Measurements from ENCODE around the gene PCDH9. TPM values are rescaled to one million over a fixed set of nuclear protein-coding genes. Genes with fewer than 3 reads are reported as not detected.

PCDH9 gene
- total and polyA plus RNA-seq, 9 donors: 0.18 to 6.5 (median 1.3) TPM

DNA sequence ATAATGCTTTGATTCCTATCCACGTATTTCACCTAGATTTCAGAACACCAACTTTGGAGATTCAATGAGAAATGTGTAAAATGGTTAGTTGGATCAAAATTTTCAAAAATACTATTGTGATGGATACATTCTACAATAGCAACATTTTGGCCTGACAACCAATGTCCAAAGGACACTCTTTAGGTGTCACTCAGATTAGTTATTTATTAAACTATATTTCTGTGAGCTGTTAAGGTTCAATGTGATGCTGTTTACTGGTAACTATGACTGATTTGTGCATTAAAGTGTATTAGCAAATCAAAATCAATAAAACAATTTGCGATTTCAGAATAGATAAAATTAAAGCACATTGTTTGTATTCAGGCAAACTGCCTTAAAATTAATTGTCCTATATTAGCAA is 149.8 kb downstream of the PCDH9 start:
- H3K9me3 ChIP-seq: no peaks in the 10 kb centered on the region
- no peaks in the 10 kb centered on the region for H3K36me3 ChIP-seq
- 91 to 96% (median 93%) methylated on average over 2 of the region's 2 CpGs for WGBS, 3 donors
- H3K4me3 ChIP-seq: no peak overlapping the region
- no peaks in the 10 kb centered on the region for H3K27me3 ChIP-seq
- DNase-seq: no peak
- H3K4me1 ChIP-seq (ENCODE audit: insufficient read depth): no peaks in the 10 kb centered on the region
- H3K27ac ChIP-seq: no peak overlapping the region
- intact Hi-C loops (cut with DNase I): no loop called here
- no peak for TF ChIP-seq EP300 (IDR thresholded peaks at IDR 0.05)
- TF ChIP-seq, protein P1, sequence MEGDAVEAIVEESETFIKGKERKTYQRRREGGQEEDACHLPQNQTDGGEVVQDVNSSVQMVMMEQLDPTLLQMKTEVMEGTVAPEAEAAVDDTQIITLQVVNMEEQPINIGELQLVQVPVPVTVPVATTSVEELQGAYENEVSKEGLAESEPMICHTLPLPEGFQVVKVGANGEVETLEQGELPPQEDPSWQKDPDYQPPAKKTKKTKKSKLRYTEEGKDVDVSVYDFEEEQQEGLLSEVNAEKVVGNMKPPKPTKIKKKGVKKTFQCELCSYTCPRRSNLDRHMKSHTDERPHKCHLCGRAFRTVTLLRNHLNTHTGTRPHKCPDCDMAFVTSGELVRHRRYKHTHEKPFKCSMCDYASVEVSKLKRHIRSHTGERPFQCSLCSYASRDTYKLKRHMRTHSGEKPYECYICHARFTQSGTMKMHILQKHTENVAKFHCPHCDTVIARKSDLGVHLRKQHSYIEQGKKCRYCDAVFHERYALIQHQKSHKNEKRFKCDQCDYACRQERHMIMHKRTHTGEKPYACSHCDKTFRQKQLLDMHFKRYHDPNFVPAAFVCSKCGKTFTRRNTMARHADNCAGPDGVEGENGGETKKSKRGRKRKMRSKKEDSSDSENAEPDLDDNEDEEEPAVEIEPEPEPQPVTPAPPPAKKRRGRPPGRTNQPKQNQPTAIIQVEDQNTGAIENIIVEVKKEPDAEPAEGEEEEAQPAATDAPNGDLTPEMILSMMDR (IDR thresholded peaks at IDR 0.05): no peak

DNA sequence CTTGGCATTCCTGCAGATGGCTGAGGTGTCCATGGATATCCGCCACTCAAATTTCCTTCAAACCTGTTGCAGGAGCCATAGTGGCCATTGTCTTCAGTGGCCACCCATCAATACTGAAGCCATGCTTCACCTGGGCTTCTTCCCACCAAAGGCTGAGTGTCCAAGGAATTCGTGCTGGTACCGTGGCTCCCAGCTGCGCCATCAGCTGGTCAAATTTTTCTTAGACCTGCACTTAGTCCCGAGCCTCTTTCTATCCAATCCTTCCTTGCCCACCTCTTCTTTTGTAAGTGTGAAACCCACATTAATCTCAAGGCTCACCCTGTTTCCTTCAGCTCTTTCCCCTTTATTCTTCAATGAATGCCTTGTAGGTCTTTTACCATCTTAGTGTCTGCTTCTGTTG is 152.1 kb downstream of the PCDH9 start:
- H3K4me3 ChIP-seq: no peak overlapping the region
- H3K4me1 ChIP-seq (ENCODE audit: insufficient read depth): no peaks in the 10 kb centered on the region
- DNase-seq: no peak
- no peak overlapping the region for H3K27ac ChIP-seq
- H3K27me3 ChIP-seq: no peaks in the 10 kb centered on the region
- no peak for TF ChIP-seq EP300 (IDR thresholded peaks at IDR 0.05)
- no peak for TF ChIP-seq POLR2A (IDR thresholded peaks at IDR 0.05)
- TF ChIP-seq, protein P1 (IDR thresholded peaks at IDR 0.05): no peak
- no peaks in the 10 kb centered on the region for H3K9me3 ChIP-seq
- intact Hi-C loops (cut with DNase I): no loop called here
- H3K36me3 ChIP-seq: no peaks in the 10 kb centered on the region
- WGBS, 3 donors: 92 to 96% (median 94%) methylated on average over 5 of the region's 5 CpGs

DNA sequence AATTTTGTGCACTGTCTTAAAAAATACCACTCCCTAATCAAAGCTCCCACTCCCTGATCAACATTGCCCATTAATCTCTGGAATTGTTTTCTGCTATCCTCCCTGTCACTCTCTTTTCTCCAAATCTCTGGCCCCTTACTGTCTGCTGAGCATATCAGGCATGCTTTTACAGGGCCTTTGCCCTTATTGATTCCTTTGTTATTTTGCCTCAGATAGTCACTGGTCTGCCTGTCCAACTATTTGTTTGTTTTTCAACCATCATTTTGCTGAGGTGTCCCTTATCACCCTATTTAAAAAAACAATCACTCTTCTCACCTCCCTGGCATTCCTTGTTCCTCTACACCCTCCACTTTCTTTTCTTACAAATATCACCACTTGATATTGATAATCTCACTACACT is 153.0 kb downstream of the PCDH9 start:
- Histone ChIP-seq H3K27ac (no peak overlapping the region), H3K36me3 (no peaks in the 10 kb centered on the region), H3K9me3 (no peaks in the 10 kb centered on the region), H3K4me1 (ENCODE audit: insufficient read depth) (no peaks in the 10 kb centered on the region), H3K4me3 (no peak overlapping the region), H3K27me3 (no peaks in the 10 kb centered on the region)
- intact Hi-C loops (cut with DNase I): no loop called here
- no peak for TF ChIP-seq EP300 (IDR thresholded peaks at IDR 0.05)
- TF ChIP-seq, protein P1 (IDR thresholded peaks at IDR 0.05): no peak
- TF ChIP-seq POLR2A (IDR thresholded peaks at IDR 0.05): no peak
- DNase-seq: no peak

DNA sequence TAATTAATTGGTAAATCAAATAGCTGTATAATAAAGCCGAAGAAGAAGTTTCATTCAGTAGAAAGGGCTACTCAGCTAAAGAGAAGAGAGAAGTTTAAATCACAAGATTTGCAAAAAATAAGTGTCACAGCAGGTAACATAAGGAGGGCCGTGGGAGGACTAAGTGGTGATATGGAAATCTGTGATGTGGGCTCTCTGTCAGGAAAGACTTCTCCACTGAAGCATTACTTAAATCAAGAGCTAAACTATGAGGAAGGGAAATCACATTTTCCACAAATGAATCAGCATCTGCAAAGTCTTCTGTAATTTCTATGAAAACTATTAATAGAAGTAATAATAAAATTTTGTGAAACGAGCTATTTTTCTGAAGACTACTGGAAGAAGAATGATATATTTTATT is 153.8 kb downstream of the PCDH9 start:
- 61 to 64% (median 61%) methylated on average over 3 of the region's 3 CpGs for WGBS, 3 donors
- Histone ChIP-seq H3K9me3 (no peaks in the 10 kb centered on the region), H3K4me1 (ENCODE audit: insufficient read depth) (no peaks in the 10 kb centered on the region), H3K27me3 (no peaks in the 10 kb centered on the region), H3K27ac (no peak overlapping the region), H3K36me3 (no peaks in the 10 kb centered on the region), H3K4me3 (no peak overlapping the region)
- intact Hi-C loops (cut with DNase I): no loop called here
- TF ChIP-seq, protein P1 (IDR thresholded peaks at IDR 0.05): no peak
- TF ChIP-seq EP300 (IDR thresholded peaks at IDR 0.05) (no peak), POLR2A (IDR thresholded peaks at IDR 0.05) (no peak)
- DNase-seq: no peak

DNA sequence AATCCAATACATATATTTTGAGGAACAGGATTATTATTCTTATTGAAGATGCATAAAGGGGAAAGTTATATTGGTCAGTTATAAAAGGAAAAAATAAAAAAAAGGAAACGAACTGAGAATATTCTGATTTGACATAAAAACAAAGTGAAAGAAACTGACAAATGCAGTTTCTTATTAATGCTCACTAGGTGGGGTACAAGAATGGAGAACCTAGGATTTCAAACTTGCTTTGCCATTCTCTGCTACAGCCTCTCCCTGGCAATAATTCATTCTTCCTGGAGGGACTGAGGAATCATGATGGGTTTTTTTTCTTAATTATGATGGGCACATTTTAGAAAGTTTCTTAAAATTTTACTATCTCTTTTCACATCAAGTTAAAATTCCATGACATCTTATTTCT is 154.9 kb downstream of the PCDH9 start:
- intact Hi-C loops (cut with DNase I): no loop called here
- no peak for DNase-seq
- TF ChIP-seq, protein P1 (IDR thresholded peaks at IDR 0.05): no peak
- no peak for TF ChIP-seq POLR2A (IDR thresholded peaks at IDR 0.05)
- TF ChIP-seq EP300 (IDR thresholded peaks at IDR 0.05): no peak
- Histone ChIP-seq H3K27ac (no peak overlapping the region), H3K9me3 (no peaks in the 10 kb centered on the region), H3K36me3 (no peaks in the 10 kb centered on the region), H3K4me1 (ENCODE audit: insufficient read depth) (no peaks in the 10 kb centered on the region), H3K4me3 (no peak overlapping the region), H3K27me3 (no peaks in the 10 kb centered on the region)
- WGBS, 3 donors: 15 to 40% (median 17%) methylated on average over 1 of the region's 1 CpG
